GM12864 (cell line): ENCODE data around the gene USP1.
A peak's percentile ranks its signal among the peaks of the same experiment; 100 is the strongest.

Source experiments
- DNase-seq: peaks from one replicate; pipeline ENCODE4 v3.0.0-alpha.2; 2011; ENCODE audit warnings: low read depth
- H3K4me3 ChIP-seq: 2 replicates; pipeline ENCODE4 v1.5.1; 2011; ENCODE audit warnings: mild to moderate bottlenecking, low read depth, low read length, control low read depth
- CTCF ChIP-seq: IDR thresholded peaks from 2 replicates; pipeline ENCODE4 v1.5.1; 2011; ENCODE audit warnings: low read depth, mild to moderate bottlenecking, moderate library complexity, low read length, control low read depth, inconsistent platforms; ENCODE audit errors: missing control alignments

Gene USP1

GRCh38 chr1:62481681-62482080 is 44.8 kb downstream of the USP1 start:
- TF ChIP-seq CTCF, result no peak
- H3K4me3 ChIP-seq, result no peak overlapping the region
- no peak for DNase-seq

GRCh38 chr1:62484824-62485468 is 48.1 kb downstream of the USP1 start:
- no peak for DNase-seq
- TF ChIP-seq CTCF, result no peak
- 0 out of 2 replicates have a peak overlapping the region, but pooled peaks have one; percentile 1 for H3K4me3 ChIP-seq

GRCh38 chr1:62487956-62488355 is 51.1 kb downstream of the USP1 start:
- H3K4me3 ChIP-seq, result no peak overlapping the region
- DNase-seq, result no peak
- no peak for TF ChIP-seq CTCF

GRCh38 chr1:62492521-62492920 is 55.7 kb downstream of the USP1 start:
- no peak for DNase-seq
- TF ChIP-seq CTCF, result no peak
- H3K4me3 ChIP-seq, result no peak overlapping the region

- no peak for DNase-seq
- no peak overlapping the region for H3K4me3 ChIP-seq
- no peak for TF ChIP-seq CTCF
Measured at GRCh38 chr1:62493656-62494055, 56.8 kb downstream of the USP1 start.

GRCh38 chr1:62494137-62494536 is 57.3 kb downstream of the USP1 start:
- no peak for TF ChIP-seq CTCF
- no peak for DNase-seq
- H3K4me3 ChIP-seq, result no peak overlapping the region

GRCh38 chr1:62500210-62500609 is 63.4 kb downstream of the USP1 start:
- H3K4me3 ChIP-seq, result no peak overlapping the region
- no peak for TF ChIP-seq CTCF
- no peak for DNase-seq
